ENCODE results near the gene P2RX6. TPM values are rescaled to one million over a fixed set of nuclear protein-coding genes. Genes with fewer than 3 reads are reported as not detected.

P2RX6 gene
- total RNA-seq, 1 donor from 2014 or later: not detected

DNA sequence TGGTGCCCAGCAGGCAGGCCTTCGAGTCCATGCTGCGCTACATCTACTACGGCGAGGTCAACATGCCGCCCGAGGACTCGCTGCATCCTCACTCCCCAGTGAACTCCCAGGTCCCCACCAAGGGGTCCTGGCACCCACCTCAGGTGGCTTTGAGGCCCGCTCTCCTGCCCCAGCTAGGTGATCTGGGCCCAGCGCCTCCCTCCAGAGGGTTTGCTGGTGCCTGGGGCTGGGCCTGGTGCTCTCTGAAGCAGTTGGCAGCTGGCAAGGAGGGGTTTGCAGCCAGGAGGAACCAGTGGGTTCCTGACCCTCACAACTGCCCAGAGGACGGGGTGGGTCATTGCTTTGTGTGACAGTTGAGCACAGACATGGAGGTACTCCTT is 18.9 kb upstream of the P2RX6 start:
- H3K4me3 ChIP-seq (ENCODE audit: low read depth, low read length): no peak overlapping the region
- no peak for DNase-seq (ENCODE audit: low read depth)
- TF ChIP-seq, protein P1, sequence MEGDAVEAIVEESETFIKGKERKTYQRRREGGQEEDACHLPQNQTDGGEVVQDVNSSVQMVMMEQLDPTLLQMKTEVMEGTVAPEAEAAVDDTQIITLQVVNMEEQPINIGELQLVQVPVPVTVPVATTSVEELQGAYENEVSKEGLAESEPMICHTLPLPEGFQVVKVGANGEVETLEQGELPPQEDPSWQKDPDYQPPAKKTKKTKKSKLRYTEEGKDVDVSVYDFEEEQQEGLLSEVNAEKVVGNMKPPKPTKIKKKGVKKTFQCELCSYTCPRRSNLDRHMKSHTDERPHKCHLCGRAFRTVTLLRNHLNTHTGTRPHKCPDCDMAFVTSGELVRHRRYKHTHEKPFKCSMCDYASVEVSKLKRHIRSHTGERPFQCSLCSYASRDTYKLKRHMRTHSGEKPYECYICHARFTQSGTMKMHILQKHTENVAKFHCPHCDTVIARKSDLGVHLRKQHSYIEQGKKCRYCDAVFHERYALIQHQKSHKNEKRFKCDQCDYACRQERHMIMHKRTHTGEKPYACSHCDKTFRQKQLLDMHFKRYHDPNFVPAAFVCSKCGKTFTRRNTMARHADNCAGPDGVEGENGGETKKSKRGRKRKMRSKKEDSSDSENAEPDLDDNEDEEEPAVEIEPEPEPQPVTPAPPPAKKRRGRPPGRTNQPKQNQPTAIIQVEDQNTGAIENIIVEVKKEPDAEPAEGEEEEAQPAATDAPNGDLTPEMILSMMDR (conservative IDR thresholded peaks at IDR 0.05; ENCODE audit: low read depth, low read length): no peak

DNA sequence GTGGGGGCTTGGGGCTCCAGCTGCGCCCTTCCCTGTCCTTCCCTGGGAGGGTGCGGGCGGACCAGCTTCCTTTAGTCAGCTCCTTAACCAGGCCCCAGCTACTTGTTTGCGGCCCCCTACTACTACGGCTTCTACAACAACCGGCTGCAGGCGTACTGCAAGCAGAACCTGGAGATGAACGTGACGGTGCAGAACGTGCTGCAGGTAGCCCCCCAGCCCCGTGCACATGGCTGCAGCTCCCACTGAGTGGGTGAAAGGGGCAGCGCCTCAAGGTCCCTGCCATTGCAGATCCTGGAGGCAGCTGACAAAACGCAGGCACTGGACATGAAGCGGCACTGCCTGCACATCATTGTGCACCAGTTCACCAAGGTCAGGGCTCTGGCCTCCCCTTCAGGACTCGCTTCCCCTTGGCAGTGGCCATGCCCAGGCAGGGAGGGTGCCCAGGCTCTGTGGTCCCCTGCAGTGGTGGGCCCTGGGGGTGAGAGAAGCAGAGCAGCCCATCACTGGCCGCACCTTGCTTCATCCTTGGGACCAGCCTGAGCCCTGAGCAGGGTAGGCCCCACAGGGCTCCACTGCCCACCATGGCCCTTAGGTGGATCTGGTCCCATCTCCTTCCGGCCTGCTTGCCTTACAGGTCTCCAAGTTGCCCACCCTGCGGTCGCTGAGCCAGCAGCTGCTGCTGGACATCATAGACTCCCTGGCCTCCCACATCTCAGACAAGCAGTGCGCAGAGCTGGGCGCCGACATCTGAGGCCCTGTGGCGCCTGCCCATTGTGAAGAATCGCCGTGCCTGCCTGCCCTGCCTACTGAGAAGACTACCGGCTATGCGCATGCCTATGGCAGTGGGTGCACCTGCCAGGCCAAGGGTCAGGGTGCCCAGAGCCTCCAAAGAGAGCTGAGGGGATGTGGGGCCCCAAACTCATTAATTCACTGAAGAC is 18.1 kb upstream of the P2RX6 start:
- DNase-seq (ENCODE audit: low read depth): no peak
- TF ChIP-seq, protein P1 (conservative IDR thresholded peaks at IDR 0.05; ENCODE audit: low read depth, low read length): no peak
- H3K4me3 ChIP-seq (ENCODE audit: low read depth, low read length): no peak overlapping the region

DNA sequence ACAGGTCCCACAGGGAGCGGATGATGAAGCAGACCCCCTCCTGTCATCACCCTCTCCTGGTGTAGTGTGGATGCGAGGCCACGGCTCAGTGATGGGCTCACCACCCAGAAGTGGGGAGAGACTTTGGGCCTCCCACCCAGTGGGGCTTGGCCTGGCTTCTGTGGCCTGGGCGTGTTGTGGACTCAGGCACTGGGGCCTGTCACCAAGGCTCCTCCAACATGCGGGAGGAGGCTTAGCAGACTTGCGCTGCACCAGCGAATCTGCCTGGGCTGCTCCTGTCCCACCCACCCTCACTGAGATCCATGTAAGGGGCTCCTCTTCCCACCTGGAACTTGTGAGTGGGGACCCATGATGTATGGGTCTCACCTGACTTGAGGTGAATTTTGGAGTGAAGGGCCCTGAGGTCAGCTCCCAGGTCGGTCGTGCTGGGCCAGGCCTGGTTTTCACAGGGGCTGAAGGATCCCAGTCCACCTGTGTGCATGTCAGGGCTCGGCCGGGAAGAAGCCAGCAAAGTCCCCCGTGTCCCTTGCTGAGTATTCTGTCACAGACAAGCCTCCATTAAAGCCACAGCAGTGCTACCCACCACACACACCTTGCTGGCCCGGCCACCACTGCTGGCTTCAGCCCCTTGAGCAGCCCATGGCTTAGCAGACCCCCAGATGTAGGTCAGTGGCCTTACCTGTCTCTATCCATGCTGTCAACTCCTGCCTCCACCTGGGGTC is 17.3 kb upstream of the P2RX6 start:
- no peak for DNase-seq (ENCODE audit: low read depth)
- no peak overlapping the region for H3K4me3 ChIP-seq (ENCODE audit: low read depth, low read length)
- TF ChIP-seq, protein P1 (conservative IDR thresholded peaks at IDR 0.05; ENCODE audit: low read depth, low read length): no peak

DNA sequence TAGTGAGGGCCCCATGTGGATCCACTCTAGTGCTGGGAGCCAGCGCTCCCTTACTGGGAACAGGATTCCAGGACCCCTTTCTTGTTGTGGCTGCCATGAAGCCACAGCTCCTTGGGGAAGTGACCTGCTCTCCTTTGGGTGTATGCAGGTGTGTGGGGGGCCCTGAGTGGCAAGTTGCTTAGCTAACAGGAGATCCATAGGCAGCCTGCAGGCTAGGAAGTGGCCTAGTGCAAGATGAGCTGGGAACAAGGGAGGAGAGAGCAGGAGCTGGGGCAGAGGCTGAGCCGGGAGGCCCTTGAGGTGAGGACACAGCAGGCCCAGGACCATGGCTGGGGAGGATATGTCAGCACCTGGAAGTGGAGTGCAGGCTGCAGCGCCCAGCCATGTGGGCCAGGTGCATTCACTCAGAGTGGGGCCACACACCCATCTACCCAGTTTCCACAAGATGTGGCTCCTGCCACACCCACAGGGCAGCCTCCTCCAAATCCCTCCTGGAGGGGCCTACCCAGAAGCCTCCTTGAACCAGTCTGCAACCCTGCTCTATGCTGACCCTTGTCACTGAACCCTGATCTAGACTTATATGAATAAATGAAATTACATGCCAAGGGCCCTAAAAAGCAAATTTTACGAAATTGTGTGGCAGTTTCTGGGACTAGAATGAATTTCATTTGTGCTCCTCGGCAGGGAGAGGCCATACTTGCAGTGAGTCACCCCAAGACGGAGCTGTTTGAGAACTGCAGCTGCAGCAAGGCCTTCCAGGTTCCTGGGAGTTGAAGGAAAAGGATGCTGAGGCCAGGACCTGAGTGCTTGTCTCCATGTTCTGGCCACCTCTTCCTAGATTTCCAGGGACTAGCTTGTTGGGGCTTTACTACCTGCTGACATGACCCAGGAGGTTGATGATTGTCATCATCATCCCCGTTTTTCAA is 16.3 kb upstream of the P2RX6 start:
- H3K4me3 ChIP-seq (ENCODE audit: low read depth, low read length): no peak overlapping the region
- DNase-seq (ENCODE audit: low read depth): no peak

DNA sequence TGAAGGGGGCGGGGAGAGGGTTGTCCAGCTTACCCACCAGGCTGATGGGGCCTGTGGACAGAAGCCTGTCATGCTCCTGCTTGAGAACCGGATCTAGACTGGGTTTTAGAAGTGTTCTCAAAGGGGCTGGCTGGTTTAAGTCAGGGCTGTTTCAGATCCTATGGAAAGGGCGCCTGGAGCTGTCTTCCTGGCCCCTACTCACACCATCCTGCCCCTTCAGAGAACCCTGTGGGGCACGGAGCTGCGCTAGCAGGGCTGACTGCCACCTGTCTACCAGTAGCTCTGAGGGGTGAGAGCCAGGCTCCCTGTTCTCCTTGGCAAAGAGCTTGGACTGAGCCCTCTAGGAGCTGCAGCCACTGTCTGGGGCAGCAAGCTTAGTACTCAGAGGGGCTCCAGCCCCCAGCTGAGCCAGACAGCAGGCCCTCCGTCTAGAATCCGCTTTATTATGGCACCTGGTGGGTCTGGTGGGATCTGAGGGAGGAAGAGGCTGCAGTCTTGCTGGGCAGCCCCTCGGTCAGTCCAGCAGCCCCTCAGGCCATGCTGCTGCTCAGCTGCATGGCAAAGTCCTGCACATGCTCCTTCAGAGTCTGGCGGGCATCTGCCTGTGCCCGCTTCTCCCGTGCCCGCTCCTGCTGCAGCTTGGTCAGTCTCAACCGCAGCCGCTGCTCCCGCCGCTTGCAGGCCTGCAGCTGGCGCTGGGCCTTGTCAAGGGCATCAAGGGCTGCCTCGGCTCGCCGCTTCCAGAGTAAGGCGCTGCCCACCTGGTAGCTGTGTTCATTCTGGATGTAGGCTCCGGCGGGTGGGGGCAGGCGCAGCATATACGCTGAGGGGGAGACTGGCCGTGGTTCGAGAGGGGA is 15.4 kb upstream of the P2RX6 start:
- no peak for DNase-seq (ENCODE audit: low read depth)
- no peak overlapping the region for H3K4me3 ChIP-seq (ENCODE audit: low read depth, low read length)
- TF ChIP-seq, protein P1 (conservative IDR thresholded peaks at IDR 0.05; ENCODE audit: low read depth, low read length): no peak

More for the DNA sequence above, 16.3 kb upstream of the P2RX6 start:
- TF ChIP-seq, protein P1 (conservative IDR thresholded peaks at IDR 0.05; ENCODE audit: low read depth, low read length): no peak

Data from epithelial cell of proximal tubule (primary cell).